Panc1 (cell line): ENCODE measurements around the gene MCAM.

ENCODE experiments used
- POLR2AphosphoS5 ChIP-seq: IDR thresholded peaks from 2 replicates; pipeline ENCODE4 v1.6.1; 2012; ENCODE audit warnings: mild to moderate bottlenecking, low read depth, low read length, moderate library complexity
- SIN3A ChIP-seq: IDR thresholded peaks from 2 replicates; pipeline ENCODE4 v1.6.1; 2012; ENCODE audit warnings: low read depth, mild to moderate bottlenecking, low read length, moderate library complexity, borderline replicate concordance; ENCODE audit not compliant: insufficient read depth
- TCF7L2 ChIP-seq: IDR thresholded peaks from 2 replicates; pipeline ENCODE4 v1.6.1; 2011; ENCODE audit warnings: mild to moderate bottlenecking, low read depth, low read length, inconsistent platforms
- TF ChIP-seq, protein P1 (sequence below): fragments of 450-650 bp; IDR thresholded peaks from 2 replicates; pipeline ENCODE4 v1.5.1; 2017; ENCODE audit warnings: mild to moderate bottlenecking
- TF ChIP-seq, protein P2 (sequence below), 2 experiments: IDR thresholded peaks; 2 replicates each; pipeline ENCODE4 v1.6.1; 2011 to 2012; ENCODE audit warnings: low read depth in 2 of 2, control low read depth in 1 of 2, low read length in 1 of 2, mild to moderate bottlenecking in 1 of 2, moderate library complexity in 1 of 2; ENCODE audit not compliant: insufficient read depth in 1 of 2

DNA sequence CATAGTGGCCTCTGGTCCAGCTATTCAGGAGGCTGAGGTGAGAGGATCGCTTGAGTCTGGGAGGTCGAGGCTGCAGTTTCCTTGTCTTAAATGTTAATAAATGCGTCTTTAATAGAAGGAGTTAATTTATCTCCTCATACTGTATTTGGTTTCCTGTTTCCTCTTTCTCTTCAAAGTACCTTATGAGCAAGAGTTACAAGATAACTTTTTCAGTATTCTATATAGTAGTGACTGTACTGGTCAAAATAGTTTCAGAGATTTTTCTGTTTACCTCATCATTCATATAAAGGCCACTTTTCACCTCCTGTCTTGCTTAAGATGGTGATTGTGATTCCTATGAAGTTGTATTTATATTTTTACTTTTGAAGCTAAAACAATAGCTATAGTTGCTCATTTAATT is 50.9 kb downstream of the MCAM start:
- TF ChIP-seq, protein P1, sequence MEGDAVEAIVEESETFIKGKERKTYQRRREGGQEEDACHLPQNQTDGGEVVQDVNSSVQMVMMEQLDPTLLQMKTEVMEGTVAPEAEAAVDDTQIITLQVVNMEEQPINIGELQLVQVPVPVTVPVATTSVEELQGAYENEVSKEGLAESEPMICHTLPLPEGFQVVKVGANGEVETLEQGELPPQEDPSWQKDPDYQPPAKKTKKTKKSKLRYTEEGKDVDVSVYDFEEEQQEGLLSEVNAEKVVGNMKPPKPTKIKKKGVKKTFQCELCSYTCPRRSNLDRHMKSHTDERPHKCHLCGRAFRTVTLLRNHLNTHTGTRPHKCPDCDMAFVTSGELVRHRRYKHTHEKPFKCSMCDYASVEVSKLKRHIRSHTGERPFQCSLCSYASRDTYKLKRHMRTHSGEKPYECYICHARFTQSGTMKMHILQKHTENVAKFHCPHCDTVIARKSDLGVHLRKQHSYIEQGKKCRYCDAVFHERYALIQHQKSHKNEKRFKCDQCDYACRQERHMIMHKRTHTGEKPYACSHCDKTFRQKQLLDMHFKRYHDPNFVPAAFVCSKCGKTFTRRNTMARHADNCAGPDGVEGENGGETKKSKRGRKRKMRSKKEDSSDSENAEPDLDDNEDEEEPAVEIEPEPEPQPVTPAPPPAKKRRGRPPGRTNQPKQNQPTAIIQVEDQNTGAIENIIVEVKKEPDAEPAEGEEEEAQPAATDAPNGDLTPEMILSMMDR = no peak
- TF ChIP-seq POLR2AphosphoS5 (no peak), SIN3A (no peak), TCF7L2 (no peak)
- TF ChIP-seq, protein P2, sequence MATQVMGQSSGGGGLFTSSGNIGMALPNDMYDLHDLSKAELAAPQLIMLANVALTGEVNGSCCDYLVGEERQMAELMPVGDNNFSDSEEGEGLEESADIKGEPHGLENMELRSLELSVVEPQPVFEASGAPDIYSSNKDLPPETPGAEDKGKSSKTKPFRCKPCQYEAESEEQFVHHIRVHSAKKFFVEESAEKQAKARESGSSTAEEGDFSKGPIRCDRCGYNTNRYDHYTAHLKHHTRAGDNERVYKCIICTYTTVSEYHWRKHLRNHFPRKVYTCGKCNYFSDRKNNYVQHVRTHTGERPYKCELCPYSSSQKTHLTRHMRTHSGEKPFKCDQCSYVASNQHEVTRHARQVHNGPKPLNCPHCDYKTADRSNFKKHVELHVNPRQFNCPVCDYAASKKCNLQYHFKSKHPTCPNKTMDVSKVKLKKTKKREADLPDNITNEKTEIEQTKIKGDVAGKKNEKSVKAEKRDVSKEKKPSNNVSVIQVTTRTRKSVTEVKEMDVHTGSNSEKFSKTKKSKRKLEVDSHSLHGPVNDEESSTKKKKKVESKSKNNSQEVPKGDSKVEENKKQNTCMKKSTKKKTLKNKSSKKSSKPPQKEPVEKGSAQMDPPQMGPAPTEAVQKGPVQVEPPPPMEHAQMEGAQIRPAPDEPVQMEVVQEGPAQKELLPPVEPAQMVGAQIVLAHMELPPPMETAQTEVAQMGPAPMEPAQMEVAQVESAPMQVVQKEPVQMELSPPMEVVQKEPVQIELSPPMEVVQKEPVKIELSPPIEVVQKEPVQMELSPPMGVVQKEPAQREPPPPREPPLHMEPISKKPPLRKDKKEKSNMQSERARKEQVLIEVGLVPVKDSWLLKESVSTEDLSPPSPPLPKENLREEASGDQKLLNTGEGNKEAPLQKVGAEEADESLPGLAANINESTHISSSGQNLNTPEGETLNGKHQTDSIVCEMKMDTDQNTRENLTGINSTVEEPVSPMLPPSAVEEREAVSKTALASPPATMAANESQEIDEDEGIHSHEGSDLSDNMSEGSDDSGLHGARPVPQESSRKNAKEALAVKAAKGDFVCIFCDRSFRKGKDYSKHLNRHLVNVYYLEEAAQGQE (IDR thresholded peaks at IDR 0.05; ENCODE audit: insufficient read depth in 1 of 2, low read depth in 2 of 2, low read length in 1 of 2) = no peak
